Keratinocyte (primary cell): Measurements from ENCODE around the gene CNPPD1.

Source experiments
- EZH2 ChIP-seq: IDR thresholded peaks from one replicate; pipeline ENCODE4 v1.6.1; 2012; ENCODE audit warnings: inconsistent platforms, mild to moderate bottlenecking, low read length, moderate library complexity
- TF ChIP-seq, protein P1 (sequence below), 3 experiments: IDR thresholded peaks in 1 of 3; conservative IDR thresholded peaks in 1 of 3; optimal IDR thresholded peaks in 1 of 3; 2 replicates in 2 of 3; 3 replicates in 1 of 3; pipeline versions ENCODE3 to v1.5.1; 2011; ENCODE audit warnings: low read length in 3 of 3, mild to moderate bottlenecking in 3 of 3, moderate library complexity in 2 of 3, control low read depth in 1 of 3, inconsistent platforms in 1 of 3; ENCODE audit not compliant: insufficient read depth in 2 of 3; ENCODE audit errors: extremely low read depth in 1 of 3

- TF ChIP-seq EZH2, result no peak
- TF ChIP-seq, protein P1, sequence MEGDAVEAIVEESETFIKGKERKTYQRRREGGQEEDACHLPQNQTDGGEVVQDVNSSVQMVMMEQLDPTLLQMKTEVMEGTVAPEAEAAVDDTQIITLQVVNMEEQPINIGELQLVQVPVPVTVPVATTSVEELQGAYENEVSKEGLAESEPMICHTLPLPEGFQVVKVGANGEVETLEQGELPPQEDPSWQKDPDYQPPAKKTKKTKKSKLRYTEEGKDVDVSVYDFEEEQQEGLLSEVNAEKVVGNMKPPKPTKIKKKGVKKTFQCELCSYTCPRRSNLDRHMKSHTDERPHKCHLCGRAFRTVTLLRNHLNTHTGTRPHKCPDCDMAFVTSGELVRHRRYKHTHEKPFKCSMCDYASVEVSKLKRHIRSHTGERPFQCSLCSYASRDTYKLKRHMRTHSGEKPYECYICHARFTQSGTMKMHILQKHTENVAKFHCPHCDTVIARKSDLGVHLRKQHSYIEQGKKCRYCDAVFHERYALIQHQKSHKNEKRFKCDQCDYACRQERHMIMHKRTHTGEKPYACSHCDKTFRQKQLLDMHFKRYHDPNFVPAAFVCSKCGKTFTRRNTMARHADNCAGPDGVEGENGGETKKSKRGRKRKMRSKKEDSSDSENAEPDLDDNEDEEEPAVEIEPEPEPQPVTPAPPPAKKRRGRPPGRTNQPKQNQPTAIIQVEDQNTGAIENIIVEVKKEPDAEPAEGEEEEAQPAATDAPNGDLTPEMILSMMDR (optimal IDR thresholded peaks at IDR 0.05 in 1 of 3, IDR thresholded peaks at IDR 0.05 in 1 of 3, conservative IDR thresholded peaks at IDR 0.05 in 1 of 3; ENCODE audit: extremely low read depth in 1 of 3, insufficient read depth in 2 of 3, low read length in 3 of 3), result no peak
These were observed 50.8 kb downstream of the CNPPD1 start for GRCh38 chr2:219125886-219126270.
